Measurements from ENCODE around the gene CISTR.
A peak's percentile ranks its signal among the peaks of the same experiment; 100 is the strongest.
"Not testable (repeated sequence)": the region's sequence is repeated elsewhere in the genome, so short reads cannot be mapped to it uniquely, and the experiment has no call there.

CISTR gene

GRCh38 chr12:53722450-53723041 is 29.2 kb downstream of the CISTR start:
- Mint-ChIP-seq H3K9me3 (no peaks in the 10 kb centered on the region), H3K36me3 (ENCODE audit: insufficient read depth) (peaks cover 53% of the 10 kb centered on the region), H3K4me1 (peaks cover 24% of the 10 kb centered on the region), H3K4me3 (no peak overlapping the region), H3K27ac (ENCODE audit: low read depth) (no peak overlapping the region), H3K27me3 (no peaks in the 10 kb centered on the region)
- no peak for ATAC-seq (replicated peaks; ENCODE audit: extremely low read depth, poor library complexity, severe bottlenecking)
- no peak for DNase-seq (ENCODE audit: low spot score in 2 of 2)

DNA sequence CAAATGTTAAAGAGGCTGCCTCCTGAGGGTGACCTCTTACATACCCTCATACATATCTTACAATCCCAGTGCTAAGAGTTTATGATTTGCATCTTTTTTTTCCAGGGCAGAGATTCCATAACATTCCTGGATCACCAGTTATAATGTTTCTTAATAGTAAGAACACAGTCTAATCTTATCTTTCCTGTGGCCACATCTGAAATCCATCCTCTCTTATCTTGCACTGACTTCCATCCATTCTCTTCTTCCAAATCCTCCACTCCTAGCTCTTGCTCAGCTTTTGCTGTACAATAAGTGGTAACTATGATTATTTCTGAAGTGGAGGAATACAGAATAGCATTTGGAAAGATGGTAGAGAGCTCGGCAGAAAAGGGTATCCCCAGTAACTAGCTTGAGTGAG is 30.8 kb downstream of the CISTR start:
- no peak for ATAC-seq (replicated peaks; ENCODE audit: extremely low read depth, poor library complexity, severe bottlenecking)
- no peak overlapping the region for H3K27ac Mint-ChIP-seq (ENCODE audit: low read depth)
- no peaks in the 10 kb centered on the region for H3K9me3 Mint-ChIP-seq
- peaks cover 55% of the 10 kb centered on the region for H3K36me3 Mint-ChIP-seq (ENCODE audit: insufficient read depth)
- DNase-seq (ENCODE audit: low spot score in 2 of 2) = no peak
- no peaks in the 10 kb centered on the region for H3K27me3 Mint-ChIP-seq
- no peak overlapping the region for H3K4me3 Mint-ChIP-seq
- peaks cover 8% of the 10 kb centered on the region for H3K4me1 Mint-ChIP-seq

DNA sequence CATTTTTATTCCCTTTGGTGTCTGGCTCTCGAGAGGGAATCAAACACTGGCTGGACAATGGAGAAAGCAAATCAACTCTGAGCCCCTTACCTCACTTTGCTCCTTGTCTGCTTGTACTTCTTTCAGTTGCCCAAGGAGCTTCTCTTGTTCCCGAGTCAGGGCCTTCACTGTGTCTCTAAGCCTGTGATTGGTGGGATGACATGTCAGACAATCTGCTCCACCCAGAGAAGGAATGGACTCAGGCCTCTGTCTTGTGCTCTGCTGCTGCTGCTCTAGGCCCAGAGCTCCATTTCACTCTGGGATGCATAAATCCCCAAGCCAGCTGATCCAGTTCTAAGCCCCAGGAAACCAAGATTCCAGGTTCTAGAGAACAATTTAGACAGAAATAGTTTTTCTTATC is 32.1 kb downstream of the CISTR start:
- DNase-seq (ENCODE audit: low spot score in 2 of 2) = no peak
- no peak for ATAC-seq (replicated peaks; ENCODE audit: extremely low read depth, poor library complexity, severe bottlenecking)
- Mint-ChIP-seq H3K27me3 (no peaks in the 10 kb centered on the region), H3K36me3 (ENCODE audit: insufficient read depth) (peaks cover 61% of the 10 kb centered on the region), H3K4me3 (no peak overlapping the region), H3K4me1 (no peaks in the 10 kb centered on the region), H3K9me3 (no peaks in the 10 kb centered on the region), H3K27ac (ENCODE audit: low read depth) (no peak overlapping the region)

DNA sequence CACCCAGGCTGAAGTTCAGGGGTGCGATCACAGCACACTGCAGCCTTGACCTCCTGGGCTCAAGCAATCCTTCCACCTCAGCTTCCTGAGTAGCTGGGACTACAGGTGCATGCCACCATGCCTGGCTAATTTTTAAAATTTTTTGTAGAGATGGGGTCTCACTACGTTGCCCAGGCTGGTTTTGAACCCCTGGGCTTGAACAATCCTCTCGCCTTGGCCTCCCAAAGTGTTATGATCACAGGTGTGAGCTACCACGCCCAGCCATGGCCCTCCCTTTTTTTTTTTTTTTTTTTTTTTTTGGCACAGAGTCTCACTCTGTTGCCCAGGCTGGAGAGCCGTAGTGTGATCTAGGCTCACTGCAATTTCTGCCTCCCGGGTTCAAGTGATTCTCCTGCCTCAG is 33.2 kb downstream of the CISTR start:
- not testable (repeated sequence) for H3K9me3 Mint-ChIP-seq; H3K4me3 Mint-ChIP-seq; H3K4me1 Mint-ChIP-seq; ATAC-seq (replicated peaks; ENCODE audit: extremely low read depth, poor library complexity, severe bottlenecking); H3K27ac Mint-ChIP-seq (ENCODE audit: low read depth); DNase-seq (ENCODE audit: low spot score in 2 of 2); H3K27me3 Mint-ChIP-seq
- peaks cover 57% of the 10 kb centered on the region for H3K36me3 Mint-ChIP-seq (ENCODE audit: insufficient read depth)

GRCh38 chr12:53717319-53717718 is 34.5 kb downstream of the CISTR start:
- ATAC-seq (replicated peaks; ENCODE audit: extremely low read depth, poor library complexity, severe bottlenecking) (no peak), DNase-seq (ENCODE audit: low spot score in 2 of 2) (no peak)
- Mint-ChIP-seq H3K4me3 (no peak overlapping the region), H3K9me3 (no peaks in the 10 kb centered on the region), H3K27me3 (no peaks in the 10 kb centered on the region), H3K27ac (ENCODE audit: low read depth) (no peak overlapping the region), H3K4me1 (no peaks in the 10 kb centered on the region), H3K36me3 (ENCODE audit: insufficient read depth) (peaks cover 49% of the 10 kb centered on the region)

GRCh38 chr12:53714004-53714403 is 37.8 kb downstream of the CISTR start:
- no peak for ATAC-seq (replicated peaks; ENCODE audit: extremely low read depth, poor library complexity, severe bottlenecking)
- H3K4me3 Mint-ChIP-seq = no peak overlapping the region
- H3K27me3 Mint-ChIP-seq = no peaks in the 10 kb centered on the region
- no peak for DNase-seq (ENCODE audit: low spot score in 2 of 2)
- peaks cover 26% of the 10 kb centered on the region for H3K36me3 Mint-ChIP-seq (ENCODE audit: insufficient read depth)
- no peaks in the 10 kb centered on the region for H3K9me3 Mint-ChIP-seq
- H3K4me1 Mint-ChIP-seq = no peaks in the 10 kb centered on the region
- no peak overlapping the region for H3K27ac Mint-ChIP-seq (ENCODE audit: low read depth)

- peak overlapping the region; percentile 44 for H3K27ac Mint-ChIP-seq (ENCODE audit: low read depth)
- H3K9me3 Mint-ChIP-seq = no peaks in the 10 kb centered on the region
- no peak for ATAC-seq (replicated peaks; ENCODE audit: extremely low read depth, poor library complexity, severe bottlenecking)
- no peaks in the 10 kb centered on the region for H3K27me3 Mint-ChIP-seq
- no peak for DNase-seq (ENCODE audit: low spot score in 2 of 2)
- H3K4me3 Mint-ChIP-seq = no peak overlapping the region
- peaks cover 21% of the 10 kb centered on the region for H3K36me3 Mint-ChIP-seq (ENCODE audit: insufficient read depth)
- no peaks in the 10 kb centered on the region for H3K4me1 Mint-ChIP-seq
Measured at GRCh38 chr12:53713516-53713915, 38.3 kb downstream of the CISTR start.

DNA sequence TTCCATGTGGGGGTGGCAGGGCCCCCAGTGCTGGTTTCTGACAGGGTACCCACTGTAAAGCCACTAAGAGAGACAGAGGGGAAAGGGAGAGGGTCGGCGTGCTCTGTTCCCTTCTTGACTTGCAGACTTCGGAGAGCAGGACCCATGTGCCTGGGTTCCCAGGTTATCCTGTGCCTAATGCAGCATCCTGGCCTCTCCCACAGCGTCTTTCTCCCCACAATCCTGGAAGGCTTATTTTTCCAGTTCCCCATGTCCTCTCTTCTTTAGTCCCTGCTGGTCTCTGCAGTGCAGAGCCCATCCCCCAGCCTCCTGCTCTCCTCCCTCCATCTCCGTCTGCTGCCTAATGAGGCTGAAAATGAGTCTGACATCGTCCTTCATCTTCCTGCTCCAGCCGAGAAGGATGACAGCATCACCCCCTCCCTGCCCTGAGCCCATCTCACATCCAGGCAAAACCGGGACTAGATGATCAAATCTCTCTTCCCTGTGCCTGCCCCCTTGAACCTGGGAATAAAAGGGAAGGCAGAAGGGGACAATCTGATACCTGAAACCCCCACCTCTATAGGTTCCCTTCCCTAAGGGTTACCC is 39.6 kb downstream of the CISTR start:
- H3K36me3 Mint-ChIP-seq (ENCODE audit: insufficient read depth) = peaks cover 20% of the 10 kb centered on the region
- no peaks in the 10 kb centered on the region for H3K27me3 Mint-ChIP-seq
- no peaks in the 10 kb centered on the region for H3K9me3 Mint-ChIP-seq
- no peaks in the 10 kb centered on the region for H3K4me1 Mint-ChIP-seq
- no peak for DNase-seq (ENCODE audit: low spot score in 2 of 2)
- H3K27ac Mint-ChIP-seq (ENCODE audit: low read depth) = peak overlapping the region; percentile 44
- H3K4me3 Mint-ChIP-seq = no peak overlapping the region
- no peak for ATAC-seq (replicated peaks; ENCODE audit: extremely low read depth, poor library complexity, severe bottlenecking)

DNA sequence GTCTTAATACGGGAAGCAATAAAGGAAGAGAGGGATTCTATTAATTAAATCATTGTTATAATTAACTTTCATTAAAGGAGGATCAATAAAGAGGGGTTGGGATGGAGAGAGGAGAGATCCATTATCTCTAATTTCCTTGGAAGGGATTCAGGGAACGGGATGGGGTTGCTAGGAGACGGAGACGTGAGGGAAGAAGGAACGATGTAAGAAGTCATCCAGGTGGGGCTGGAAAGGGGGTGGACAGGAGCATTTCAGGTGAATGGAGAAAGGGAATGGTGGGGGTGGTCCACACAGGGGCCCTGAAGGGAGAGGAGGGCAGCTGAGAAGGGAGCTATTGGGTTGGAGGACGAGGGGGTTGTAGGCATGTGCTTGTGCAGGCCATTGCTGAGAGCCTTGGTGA is 41.7 kb downstream of the CISTR start:
- Mint-ChIP-seq H3K27ac (ENCODE audit: low read depth) (no peak overlapping the region), H3K9me3 (no peaks in the 10 kb centered on the region), H3K4me3 (no peak overlapping the region), H3K4me1 (no peaks in the 10 kb centered on the region), H3K36me3 (ENCODE audit: insufficient read depth) (peaks cover 5% of the 10 kb centered on the region), H3K27me3 (peaks cover 16% of the 10 kb centered on the region)
- ATAC-seq (replicated peaks; ENCODE audit: extremely low read depth, poor library complexity, severe bottlenecking) (no peak), DNase-seq (ENCODE audit: low spot score in 2 of 2) (no peak)

GRCh38 chr12:53709671-53710070 is 42.1 kb downstream of the CISTR start:
- ATAC-seq (replicated peaks; ENCODE audit: extremely low read depth, poor library complexity, severe bottlenecking) = no peak

DNA sequence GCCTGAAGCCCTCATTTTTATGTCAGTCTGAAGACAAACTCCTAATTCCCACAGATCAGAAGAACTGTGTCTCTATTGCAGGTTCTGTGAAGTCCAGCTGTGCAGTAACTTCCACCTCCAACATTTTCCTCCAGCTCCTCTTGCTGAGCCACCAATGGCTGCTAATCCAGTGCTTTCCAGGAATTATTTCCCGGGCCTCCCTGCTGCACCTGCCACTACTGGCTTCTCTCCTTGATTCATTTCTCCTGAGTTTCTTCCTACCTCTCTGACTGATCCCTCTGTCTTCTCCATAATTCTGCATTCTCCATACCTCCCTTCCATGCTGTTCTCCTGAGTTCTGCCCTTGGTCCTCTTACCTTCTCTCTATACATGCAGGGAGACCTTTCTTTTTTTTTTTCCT is 45.7 kb downstream of the CISTR start:
- ATAC-seq (replicated peaks; ENCODE audit: extremely low read depth, poor library complexity, severe bottlenecking) = no peak
- Mint-ChIP-seq H3K4me1 (no peaks in the 10 kb centered on the region), H3K27ac (ENCODE audit: low read depth) (no peak overlapping the region), H3K36me3 (ENCODE audit: insufficient read depth) (peaks cover under 1% of the 10 kb centered on the region), H3K9me3 (no peaks in the 10 kb centered on the region), H3K4me3 (no peak overlapping the region), H3K27me3 (peaks cover 56% of the 10 kb centered on the region)
- DNase-seq (ENCODE audit: low spot score in 2 of 2) = no peak

More at GRCh38 chr12:53709671-53710070, 42.1 kb downstream of the CISTR start:
- Mint-ChIP-seq H3K4me3 (no peak overlapping the region), H3K4me1 (no peaks in the 10 kb centered on the region), H3K36me3 (ENCODE audit: insufficient read depth) (peaks cover 5% of the 10 kb centered on the region), H3K27ac (ENCODE audit: low read depth) (no peak overlapping the region), H3K27me3 (peaks cover 20% of the 10 kb centered on the region), H3K9me3 (no peaks in the 10 kb centered on the region)
- DNase-seq (ENCODE audit: low spot score in 2 of 2) = no peak

DNA sequence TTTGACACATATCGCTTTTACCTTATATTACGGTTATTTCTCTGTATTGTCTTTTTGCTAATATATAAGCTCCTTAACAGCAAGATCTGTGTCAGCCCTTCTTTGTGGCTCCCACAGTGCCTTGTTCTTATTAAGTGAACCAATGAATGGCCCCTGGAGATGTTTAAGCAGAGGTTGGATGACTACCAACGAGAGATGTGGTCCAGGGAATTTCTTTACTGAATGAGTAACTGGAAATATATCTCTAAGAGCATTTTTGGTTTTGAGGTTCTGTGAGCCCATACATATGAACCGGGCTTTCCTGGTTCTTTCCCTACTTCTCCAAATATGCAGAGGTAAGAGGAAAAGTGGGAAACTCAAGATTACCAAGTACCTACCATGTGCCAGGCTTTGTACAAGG is 48.0 kb downstream of the CISTR start:
- DNase-seq (ENCODE audit: low spot score in 2 of 2) = no peak
- Mint-ChIP-seq H3K4me3 (no peak overlapping the region), H3K27ac (ENCODE audit: low read depth) (no peak overlapping the region), H3K9me3 (no peaks in the 10 kb centered on the region), H3K36me3 (ENCODE audit: insufficient read depth) (no peaks in the 10 kb centered on the region), H3K4me1 (no peaks in the 10 kb centered on the region), H3K27me3 (peaks cover 78% of the 10 kb centered on the region)
- no peak for ATAC-seq (replicated peaks; ENCODE audit: extremely low read depth, poor library complexity, severe bottlenecking)

- H3K9me3 Mint-ChIP-seq = no peaks in the 10 kb centered on the region
- DNase-seq (ENCODE audit: low spot score in 2 of 2) (peak; percentile 53 to 69), ATAC-seq (replicated peaks; ENCODE audit: extremely low read depth, poor library complexity, severe bottlenecking) (peak; percentile 73)
- peaks cover 6% of the 10 kb centered on the region for H3K4me1 Mint-ChIP-seq
- no peak overlapping the region for H3K4me3 Mint-ChIP-seq
- H3K27ac Mint-ChIP-seq (ENCODE audit: low read depth) = no peak overlapping the region
- H3K27me3 Mint-ChIP-seq = peaks cover 95% of the 10 kb centered on the region
- no peaks in the 10 kb centered on the region for H3K36me3 Mint-ChIP-seq (ENCODE audit: insufficient read depth)
Measured at GRCh38 chr12:53701518-53702264, 50.1 kb downstream of the CISTR start.
